ENCODE measurements around the gene AKT3.

Gene AKT3

DNA sequence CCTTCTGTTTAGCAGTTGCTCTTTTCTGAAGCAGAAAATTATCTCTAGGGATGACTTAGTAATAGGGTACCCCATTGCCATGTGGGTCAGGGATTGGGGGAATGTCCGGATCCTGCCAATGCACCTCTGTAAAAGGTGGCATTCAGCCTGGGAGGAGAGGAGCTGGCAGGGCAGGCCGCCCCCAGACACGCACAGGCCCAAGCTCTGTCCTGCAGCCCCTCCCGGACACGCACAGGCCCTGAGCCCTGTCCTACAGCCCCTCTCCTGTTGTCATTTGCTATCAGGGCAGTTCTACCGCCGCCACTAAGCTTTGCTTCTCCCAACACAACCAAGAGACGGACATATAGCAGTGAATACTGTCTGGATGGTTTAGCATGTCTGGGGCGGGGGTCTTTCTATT, 375.1 kb downstream of the AKT3 start:
- Histone ChIP-seq H3K36me3 (peaks cover 0 to 22% (median 16%) of the 10 kb centered on the region in 3 donors), H3K27me3 (no peaks in the 10 kb centered on the region), H3K4me1 (peaks cover 0 to 5% (median 0%) of the 10 kb centered on the region in 4 donors), H3K4me3 (no peak overlapping the region), H3K27ac (no peak overlapping the region), H3K9me3 (no peaks in the 10 kb centered on the region)
- no peak for DNase-seq
- TF ChIP-seq, protein P1, sequence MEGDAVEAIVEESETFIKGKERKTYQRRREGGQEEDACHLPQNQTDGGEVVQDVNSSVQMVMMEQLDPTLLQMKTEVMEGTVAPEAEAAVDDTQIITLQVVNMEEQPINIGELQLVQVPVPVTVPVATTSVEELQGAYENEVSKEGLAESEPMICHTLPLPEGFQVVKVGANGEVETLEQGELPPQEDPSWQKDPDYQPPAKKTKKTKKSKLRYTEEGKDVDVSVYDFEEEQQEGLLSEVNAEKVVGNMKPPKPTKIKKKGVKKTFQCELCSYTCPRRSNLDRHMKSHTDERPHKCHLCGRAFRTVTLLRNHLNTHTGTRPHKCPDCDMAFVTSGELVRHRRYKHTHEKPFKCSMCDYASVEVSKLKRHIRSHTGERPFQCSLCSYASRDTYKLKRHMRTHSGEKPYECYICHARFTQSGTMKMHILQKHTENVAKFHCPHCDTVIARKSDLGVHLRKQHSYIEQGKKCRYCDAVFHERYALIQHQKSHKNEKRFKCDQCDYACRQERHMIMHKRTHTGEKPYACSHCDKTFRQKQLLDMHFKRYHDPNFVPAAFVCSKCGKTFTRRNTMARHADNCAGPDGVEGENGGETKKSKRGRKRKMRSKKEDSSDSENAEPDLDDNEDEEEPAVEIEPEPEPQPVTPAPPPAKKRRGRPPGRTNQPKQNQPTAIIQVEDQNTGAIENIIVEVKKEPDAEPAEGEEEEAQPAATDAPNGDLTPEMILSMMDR (IDR thresholded peaks at IDR 0.05), result no peak
- intact Hi-C loops (cut with DNase I; ENCODE audit: low total_unique reads), result no loop called here

DNA sequence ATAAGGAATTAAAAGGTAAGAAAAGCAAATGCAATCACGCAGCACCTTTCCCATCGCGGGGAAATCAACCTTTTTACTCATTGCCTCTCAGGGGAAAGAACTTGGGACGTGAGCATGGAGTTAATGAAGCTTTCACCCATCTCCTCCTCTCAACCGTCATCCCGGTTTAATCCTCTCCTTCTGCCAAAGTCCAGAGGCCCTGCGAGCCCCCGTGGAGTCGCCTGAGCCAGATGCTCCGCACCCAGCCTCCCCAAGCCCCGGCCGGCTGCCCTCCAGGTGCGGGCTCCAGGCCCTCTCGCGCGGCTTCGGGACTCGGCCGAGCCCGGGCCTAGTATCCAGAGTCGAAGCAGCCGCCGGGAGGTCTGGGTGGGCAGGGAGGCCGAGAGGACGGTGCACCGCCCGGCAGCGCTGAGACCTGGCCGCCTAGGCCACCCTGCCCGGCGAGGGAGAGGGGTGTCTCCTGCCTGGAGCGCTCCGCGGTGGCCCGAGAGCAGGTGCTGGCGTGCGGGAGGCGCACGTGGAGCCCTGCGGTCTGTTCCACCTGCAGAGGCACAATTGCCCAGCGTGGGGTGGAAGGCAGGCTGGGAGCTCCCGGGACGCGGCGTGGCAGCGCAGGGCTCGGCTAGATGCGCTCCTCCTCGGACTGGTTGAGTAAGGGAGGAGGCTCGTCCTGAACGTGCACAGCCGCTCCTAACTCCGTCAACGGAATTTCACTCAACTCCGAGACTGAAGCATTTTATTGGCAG, 375.7 kb downstream of the AKT3 start:
- TF ChIP-seq, protein P1 (IDR thresholded peaks at IDR 0.05), result no peak
- DNase-seq, result no peak
- no peaks in the 10 kb centered on the region for H3K27me3 ChIP-seq
- no peak overlapping the region for H3K27ac ChIP-seq
- H3K4me1 ChIP-seq, result peaks cover 0 to 5% (median 0%) of the 10 kb centered on the region in 4 donors
- no peak overlapping the region for H3K4me3 ChIP-seq
- intact Hi-C loops (cut with DNase I; ENCODE audit: low total_unique reads), result no loop called here
- H3K9me3 ChIP-seq, result no peaks in the 10 kb centered on the region
- H3K36me3 ChIP-seq, result peaks cover 0 to 22% (median 16%) of the 10 kb centered on the region in 3 donors

DNA sequence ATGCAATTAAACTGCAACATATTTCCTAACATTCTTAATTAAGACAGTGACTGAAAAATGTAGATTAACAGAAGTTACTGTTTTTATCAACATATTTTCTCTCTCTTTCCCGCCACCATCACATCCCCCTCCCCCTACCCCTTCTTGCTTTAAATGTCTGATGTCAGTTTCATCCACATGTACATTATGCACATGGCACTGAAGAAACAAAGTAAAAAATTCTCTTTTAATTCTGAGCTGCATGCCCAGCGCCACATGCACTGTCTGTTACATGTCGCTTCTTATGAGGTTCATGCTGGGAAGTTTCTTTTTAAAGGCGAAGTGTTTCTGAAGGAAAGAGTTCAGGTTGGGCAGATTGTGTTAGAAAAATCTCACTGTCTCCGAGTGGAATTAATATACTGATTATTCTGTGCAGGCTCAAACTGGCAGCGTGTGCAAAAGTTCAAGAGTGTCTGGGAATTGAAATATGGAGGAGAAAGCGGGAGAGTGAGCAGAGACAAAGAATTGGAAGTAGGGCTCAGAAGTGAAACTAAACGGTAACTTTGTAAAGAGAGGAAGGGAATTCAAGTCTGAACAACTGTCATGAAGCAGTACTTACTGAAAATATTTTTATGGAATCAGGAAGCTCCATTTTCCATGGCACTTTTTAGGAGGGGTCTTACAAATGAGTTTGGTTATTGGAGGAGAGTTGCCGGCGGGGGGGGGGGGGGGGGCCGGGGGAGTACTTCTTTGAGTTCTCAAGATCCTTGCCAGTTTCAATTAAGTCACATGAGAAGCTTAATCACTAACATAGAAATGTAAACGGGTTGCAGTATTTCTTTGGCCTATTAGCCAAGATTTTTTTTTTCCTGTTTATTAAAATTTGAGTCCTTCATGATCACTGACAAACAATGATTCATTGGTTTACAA, 376.6 kb downstream of the AKT3 start:
- Histone ChIP-seq H3K4me3 (peak overlapping the region; percentile 2 to 21), H3K27ac (no peak overlapping the region), H3K9me3 (no peaks in the 10 kb centered on the region), H3K4me1 (peaks cover 0 to 5% (median 0%) of the 10 kb centered on the region in 4 donors), H3K27me3 (no peaks in the 10 kb centered on the region), H3K36me3 (peaks cover 0 to 22% (median 16%) of the 10 kb centered on the region in 3 donors)
- no peak for DNase-seq
- TF ChIP-seq, protein P1 (IDR thresholded peaks at IDR 0.05), result no peak
- intact Hi-C loops (cut with DNase I; ENCODE audit: low total_unique reads), result no loop called here

DNA sequence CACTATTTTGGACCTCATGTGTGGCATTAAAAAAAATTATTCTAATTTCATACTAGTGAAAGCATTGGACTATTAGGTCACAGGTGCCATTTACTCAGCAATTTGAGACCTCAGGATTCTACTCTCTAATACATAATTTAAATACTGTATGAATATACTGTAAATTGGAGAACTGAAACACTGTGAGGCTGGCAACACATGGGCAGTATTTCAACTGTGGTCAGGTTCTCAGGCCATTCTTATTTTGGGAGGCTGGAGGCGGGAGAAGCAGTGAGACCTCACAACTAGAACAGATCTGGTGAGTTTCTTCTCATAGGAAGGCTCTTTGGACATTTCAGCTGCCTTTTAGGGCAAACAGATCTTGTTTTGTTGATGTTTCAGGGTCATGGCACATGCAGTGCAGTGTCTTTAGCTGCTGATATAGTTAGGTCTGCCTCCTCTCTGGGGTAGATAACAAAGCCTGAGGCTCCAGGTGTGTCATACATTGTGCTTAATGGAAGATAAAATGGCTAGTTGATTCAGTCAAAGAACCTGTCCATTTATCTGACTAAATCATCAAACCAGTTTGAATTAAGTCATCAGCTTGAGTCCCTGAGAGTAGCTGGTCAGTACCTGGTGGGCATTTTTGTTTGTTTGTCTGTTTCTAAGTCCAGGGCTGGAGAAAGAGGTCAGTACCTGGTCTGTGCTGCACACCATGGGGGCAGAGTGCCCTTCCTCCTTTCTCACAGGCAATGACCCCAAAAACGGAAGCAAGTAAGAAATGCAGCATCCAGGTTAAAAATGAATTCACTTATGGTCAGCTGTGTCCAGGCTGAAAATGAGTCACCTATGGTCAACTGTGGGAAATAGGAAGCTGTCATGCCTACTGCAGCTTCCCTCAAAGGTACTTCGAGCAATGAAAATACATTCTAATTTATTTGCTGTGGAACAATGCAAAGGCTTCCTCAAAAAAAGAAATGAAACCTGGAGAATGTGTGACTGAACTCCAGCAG, 378.0 kb downstream of the AKT3 start:
- Histone ChIP-seq H3K27ac (no peak overlapping the region), H3K36me3 (peaks cover 0 to 22% (median 16%) of the 10 kb centered on the region in 3 donors), H3K4me3 (no peak overlapping the region), H3K27me3 (no peaks in the 10 kb centered on the region), H3K4me1 (peaks cover 0 to 5% (median 0%) of the 10 kb centered on the region in 4 donors), H3K9me3 (no peaks in the 10 kb centered on the region)
- intact Hi-C loops (cut with DNase I; ENCODE audit: low total_unique reads), result no loop called here
- TF ChIP-seq, protein P1 (IDR thresholded peaks at IDR 0.05), result no peak
- DNase-seq, result no peak

All from tibial artery (tissue), 4 donors.